Activated CD8-positive, alpha-beta memory T cell treated with anti-CD3 and anti-CD28 coated beads, Interleukin-2, amount 50 U/mL, for 4 hours (primary cell): ENCODE data around the gene JAKMIP1.
"Not testable (repeated sequence)": the region's sequence is repeated elsewhere in the genome, so short reads cannot be mapped to it uniquely, and the experiment has no call there.

Experiments used
- DNase-seq: peaks from one replicate; pipeline ENCODE4 v3.0.0-alpha.2; 2020

JAKMIP1 gene

DNA sequence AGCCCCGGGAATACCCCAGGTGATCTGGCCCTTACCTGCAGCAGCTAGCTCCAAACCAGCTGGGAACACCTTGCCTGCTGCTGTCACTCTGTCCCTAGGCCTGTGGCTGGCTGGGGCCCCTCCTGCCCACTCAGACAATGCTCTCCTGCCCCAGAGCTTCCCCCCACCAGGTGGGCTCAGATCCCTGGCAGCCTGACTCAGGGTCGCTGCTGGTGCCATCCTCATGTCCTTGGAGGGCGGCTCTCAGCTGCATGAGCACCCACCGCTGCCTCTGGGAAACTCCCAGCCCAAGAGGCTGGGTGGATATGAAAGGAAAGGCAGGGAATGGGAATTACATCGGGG is 197.9 kb downstream of the JAKMIP1 start:
- no peak for DNase-seq

DNA sequence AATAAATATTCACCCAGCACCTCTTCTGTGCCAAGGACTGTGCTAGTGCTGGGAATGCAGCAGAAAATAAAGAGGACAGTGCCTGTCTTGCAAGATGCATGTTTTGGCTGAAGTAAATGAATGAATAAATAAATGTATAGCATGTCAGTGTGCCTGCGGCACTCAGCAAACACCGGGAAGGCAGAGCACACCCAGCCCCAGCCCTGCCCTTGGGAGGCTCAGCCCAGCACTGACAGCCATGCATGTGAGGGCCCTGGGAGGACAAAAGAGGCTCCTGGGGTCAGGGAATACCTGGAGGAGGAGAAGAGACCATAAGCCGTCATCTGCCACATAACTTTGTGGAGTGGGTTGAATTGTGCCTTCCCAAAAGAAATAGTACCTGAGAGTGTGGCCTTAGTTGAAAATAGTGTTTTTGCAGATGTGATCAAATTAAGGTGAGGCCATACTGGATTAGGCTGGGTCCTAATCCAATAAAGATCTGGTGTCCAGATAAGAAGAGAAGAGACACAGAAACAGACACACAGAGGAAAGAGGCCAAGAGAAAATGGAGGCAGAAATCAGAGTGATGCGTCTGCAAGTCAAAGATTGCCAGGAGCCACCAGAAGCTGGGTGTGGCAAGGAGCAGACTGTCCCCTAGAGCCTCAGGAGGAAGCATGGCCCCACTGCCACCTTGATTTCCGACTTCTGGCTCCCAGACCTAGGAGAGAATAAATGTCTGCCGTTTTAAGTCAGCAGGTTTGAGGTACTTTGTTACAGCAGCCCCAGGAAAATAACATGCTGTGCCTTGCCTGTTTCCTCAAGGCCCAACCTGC is 198.5 kb downstream of the JAKMIP1 start:
- DNase-seq = no peak

DNA sequence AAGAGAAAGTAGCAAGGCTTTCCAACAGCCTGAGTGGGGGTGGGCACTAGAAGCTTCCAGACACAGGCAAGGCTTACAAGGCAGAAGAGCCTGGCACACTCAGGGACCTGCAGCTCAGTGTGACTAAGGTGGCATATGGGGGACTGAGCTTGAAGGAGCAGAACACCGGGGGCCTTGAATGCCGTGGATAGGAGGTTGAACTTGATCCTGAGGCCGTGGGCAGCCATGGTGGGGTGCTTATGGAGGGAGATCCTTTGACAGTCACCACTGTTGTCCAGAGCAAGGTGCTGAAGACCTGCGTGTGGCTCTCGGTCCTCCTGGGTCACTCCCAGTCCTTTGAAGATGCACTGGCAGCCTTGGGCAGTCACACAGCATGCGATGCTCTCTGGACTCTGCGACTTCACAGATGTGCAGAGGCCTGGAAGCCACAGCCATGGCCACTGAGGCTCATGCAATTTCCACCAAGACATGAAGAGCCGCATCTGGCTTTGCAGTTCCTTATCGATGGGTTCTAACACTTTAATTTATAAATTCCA is 200.5 kb downstream of the JAKMIP1 start:
- DNase-seq = no peak

DNA sequence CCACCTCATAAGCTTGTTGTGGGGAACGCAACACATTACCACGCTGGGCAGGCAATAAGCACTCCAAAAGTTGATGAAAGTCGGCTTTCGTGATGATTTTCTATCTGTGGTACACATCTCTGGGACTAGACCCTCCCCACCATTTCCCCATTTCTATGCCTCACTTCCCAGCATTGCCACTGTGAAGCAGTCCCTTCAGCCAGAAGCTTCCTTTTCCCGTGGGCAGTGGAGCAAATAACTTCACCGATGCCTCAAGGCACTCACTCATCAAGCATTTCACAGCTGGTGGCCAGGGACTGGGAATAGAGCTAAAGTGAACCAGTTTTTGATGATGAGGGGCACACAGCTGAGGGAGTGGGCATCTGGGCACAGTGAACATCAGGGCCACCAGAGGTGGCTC is 201.0 kb downstream of the JAKMIP1 start:
- DNase-seq = no peak

DNA sequence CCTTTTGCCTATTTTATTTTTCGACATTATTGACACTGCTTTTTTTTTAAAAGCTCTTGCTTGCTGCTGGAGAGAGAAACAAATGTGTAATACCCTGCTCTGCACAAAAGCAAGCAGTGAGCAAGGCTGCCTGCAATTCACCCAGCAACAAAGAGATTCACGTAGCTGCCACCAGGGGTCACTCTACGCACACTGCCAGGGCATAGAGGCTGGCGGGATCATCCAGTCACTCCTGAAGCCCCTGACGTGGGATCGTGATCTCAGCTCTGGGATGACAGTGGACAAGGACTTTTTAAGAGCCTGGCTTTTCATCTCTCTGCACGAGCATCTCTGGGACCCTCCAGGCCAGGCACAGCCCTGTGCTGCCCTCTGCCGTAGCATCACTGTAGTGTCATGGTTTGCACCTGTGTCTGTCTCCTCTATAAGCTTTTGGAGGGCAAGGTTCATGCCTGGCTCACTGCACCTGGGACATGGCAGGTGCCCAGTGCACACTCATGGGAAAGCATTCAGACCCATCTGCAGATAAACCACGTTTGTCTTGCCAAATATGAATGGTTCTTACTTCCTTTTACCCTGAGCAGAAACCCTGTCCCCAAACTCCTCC is 201.9 kb downstream of the JAKMIP1 start:
- peak; percentile 31 for DNase-seq

DNA sequence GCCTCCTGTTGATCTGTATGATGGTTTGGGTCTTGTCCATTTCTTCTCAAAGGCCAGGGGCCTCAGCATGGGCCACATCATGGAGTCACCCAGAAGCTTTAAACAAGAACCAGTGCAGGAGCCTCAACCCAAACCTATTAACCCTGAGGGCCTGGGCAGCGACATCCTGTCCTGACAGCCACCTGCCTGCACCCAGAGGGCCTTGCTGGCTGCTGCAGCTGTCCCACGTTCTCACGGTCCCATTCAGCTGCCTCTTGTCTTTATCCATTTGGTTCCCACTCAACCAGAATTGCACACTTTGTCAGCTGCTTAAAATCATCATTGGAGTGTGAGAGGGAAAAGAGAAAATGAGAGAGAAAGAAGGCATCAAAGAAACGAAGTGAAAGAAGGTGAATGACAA is 203.7 kb downstream of the JAKMIP1 start:
- no peak for DNase-seq

DNA sequence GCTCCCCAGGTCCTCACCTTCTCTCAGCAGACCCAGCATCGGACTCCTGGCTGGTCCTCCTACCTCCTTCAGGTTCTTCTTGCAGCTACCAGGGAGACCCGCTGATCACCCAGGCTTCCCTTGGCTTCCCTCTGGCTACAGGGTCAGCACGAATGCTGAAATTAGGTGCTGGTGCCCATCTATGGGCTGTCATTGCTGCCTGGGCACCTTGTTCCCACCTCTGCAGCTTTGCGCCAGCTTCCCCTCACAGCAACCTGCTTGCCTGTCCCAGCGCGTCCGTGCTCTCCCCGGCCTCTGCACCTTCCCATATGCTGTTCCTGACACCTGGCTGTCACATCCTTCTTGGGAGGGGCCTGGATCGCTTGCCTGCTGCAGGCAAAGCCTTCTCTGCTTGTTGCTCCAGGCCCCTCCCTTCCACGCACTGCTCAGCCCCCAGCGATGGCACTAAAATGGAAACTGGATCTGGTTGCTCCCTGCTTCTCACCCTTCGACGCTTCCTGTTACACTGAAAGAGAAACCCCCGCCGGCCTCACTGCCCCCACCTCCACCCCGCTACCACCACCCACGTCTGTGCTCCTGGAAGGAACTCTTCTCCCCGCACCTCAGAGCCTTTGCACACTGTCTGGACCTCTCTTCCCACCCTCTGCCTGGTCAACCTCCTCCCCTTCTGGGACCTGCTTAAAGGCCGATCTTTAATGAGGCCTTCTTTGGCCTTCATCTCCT is 204.3 kb downstream of the JAKMIP1 start:
- no peak for DNase-seq

DNA sequence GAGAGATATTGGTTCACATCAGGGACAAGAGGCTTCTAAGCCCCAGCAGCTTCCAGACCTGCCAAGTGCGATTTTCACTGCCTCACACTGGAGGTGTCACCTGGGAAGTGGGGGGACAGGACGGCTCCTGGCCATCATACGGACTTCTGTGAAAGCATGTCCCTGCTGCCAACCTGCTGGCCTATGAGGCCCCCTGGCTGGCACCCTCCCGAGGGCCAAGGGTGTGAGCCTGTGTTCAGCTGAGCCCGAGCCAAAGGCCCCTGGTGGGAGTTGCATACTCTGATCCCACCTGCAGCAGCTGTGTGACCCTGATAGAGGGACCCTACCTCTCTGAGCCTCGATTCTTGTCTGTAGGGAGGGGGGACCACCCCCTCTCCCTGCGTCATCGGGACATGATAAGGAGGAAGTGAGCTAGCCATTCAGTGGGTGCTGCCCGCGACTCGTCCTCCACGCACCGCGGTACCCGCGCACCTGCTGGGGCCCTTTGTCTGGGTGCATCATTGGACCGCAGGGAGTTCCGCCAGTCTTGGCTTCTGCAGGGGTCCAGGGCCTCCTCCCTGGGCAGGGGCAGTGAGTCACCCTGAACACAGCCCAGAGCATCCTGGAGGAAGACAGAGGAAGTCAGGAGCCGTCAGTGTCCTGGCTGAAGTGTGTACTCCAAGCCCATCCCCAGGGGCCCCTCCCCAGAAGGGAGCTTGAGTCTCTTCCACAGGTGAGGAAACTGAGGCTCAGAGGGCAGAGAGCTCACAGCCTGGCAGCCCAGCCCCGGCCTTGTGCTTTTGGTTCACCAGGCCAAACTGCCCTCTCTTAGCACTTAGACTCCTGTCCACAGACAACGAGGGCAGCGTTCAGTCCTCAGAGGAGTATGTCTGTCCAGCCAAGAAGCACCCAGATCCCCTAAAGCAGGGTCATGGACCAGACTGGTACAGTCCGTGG is 206.2 kb downstream of the JAKMIP1 start:
- no peak for DNase-seq

DNA sequence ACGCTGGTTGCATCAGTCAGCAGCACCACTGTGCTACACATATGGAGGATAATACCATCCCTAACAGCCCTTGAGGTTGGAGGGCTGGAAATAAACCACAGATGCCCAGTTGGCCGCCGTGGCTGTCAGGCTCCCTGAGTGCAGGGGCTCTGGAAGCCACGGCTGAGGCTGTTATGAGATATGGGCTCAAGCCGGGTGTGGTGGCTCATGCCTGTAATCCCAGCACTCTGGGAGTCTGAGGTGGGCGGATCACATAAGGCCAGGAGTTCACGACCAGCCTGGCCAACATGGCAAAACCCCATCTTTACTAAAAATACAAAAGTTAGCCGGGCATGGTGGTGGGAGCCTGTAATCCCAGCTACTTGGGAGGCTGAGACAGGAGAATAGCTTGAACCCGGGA is 207.0 kb downstream of the JAKMIP1 start:
- DNase-seq = not testable (repeated sequence)

DNA sequence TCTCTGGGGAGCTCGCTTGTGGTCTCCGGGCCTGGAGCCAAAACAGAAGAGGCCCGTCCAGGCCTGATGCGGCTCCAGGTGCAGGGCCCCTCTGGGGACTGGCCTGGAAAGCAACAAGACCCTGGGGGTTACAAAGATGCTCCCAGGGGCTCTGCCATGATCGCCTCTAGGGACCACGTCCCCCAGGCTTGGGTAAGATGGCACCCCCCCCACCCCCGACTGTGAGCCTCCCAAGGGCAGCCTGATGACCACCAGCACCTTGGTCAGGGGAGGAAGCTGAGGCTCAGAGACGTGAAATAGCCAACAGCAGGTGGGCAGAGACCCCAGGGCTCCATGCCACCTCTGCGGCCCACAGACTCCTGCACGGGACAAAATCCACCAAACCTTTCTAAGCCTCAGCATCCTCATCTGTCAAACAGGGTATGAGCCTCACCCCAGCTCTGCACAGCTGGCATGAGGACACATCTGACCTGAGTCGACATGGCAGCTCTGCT is 207.5 kb downstream of the JAKMIP1 start:
- no peak for DNase-seq

DNA sequence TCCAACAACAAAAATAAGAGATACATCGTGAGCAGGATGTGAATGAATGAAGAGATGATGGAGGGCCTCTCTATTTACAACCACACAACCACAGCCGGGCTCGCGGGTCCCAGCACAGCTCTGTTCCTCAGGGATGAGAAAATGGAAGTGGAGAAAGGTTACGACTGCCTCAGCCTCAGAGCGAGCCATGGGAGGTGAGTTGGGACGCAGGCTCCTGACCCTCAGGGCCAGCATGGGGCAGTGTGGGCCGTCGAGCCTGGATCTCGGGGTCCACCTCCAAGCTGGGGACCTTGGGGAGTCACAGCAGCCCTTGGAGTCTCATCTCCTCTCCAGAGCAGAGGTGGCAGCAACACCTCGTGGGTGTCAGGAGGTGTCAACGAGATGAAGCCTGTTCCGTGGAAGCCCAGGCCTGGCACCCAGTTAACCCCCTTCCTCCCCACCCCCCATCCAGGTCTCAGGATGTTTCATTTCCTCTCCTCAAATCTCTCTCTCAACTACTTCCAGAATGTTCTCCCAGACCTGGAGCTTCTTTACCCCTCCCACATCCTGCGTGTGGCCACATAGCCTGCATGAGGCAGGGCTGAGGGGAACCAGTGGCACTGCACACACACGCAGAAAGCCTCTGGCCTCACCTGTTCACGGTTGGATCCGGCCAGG is 208.1 kb downstream of the JAKMIP1 start:
- DNase-seq = no peak

DNA sequence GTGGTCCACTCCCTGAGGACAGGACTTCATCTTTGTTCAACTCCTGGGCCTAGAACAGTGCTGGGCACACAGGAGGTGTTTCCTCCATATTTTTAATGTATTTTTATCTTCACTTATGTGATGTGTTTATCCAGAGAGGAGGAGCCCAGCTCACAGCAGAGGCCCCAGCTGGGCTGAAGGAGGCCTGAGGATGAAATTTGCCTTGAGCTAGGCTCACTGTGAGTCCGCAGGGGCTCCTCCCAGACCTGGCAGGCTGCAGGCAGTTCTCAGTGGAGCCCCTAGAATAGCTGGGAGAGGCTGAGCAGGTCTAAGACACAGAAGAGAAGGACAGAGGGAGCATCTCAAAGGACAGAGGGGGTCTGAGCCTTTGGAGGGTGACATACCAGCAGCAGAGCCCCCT is 208.9 kb downstream of the JAKMIP1 start:
- no peak for DNase-seq

DNA sequence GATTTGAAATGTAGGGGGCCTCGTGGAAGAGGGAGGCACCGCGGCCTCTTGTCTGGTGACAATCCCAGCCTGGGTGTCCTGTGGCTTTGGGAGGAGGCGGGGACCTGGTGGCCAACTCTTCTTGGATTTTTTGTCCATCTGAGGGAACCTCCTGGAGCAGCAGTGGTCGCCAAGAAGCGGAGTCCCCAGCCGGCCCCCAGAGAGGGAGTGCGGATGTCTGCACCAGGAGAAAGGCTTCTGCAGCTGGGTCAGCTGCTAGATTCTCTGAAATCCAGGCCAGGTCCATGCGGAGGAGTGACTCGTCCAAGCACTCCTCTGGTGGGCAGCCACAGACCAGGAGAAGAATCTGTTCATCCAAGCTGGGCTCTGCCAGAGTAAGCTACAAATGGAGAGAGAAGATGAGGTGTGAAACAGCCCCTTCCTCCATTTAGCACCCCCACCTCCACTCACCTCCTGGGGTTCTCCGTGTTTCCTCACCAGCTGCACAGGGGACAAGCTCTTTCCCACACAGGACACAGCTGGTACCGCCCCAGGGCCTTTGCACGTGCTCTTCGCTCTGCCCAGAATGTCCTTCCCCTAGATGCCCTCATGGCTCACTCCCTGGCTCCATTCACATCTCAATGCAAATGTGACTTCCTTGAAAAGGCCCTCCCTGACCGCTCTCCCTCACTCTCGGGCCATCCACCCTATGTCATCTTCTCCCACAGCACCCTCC is 209.7 kb downstream of the JAKMIP1 start:
- no peak for DNase-seq

DNA sequence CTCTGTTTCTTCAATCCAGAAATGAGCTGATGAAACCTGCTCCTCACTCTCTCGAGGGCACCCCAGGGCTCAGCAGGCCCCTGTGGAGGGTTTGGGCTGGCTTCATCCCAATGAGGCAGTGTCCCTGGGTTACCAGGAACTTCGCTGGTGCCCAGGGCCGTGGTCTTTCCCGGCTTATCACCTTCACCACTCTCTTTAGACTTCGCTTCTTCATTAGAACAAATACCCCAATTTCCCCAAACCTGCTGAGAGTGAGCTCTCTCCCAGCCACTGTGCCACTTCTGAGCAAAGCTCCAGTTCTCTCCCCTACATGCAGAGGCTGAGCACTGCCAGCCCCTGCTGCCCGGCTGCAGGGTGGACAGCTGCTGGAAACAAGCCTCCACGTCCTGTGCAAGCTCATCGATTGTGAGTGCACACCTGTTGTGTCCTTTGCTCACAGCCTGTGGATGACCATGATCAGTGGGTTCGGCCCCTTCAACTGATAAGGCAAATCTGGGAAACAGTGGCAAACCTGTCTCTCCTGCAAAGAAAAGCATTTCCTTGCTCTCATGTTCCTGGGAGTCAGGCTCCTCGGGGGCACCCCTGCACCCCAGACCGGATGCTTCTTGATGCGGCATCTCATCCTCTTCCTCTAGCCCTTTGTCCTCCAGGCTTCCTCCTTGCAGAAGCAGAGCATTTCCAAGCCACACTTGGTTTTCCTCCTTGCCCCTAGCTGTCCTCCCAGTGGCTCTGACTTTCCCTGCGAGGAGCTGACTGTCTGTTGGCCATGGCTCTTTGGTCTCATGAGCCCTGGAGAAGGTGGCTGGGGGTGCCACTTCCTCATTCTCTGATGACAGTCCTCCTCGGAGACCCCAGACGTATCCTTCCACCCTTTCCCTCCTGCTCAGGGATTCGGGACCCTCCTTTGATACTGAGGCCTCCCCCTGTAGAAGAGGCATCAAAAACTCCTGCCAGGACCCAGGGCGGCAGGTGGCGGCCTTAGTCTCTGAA is 210.8 kb downstream of the JAKMIP1 start:
- DNase-seq = no peak

DNA sequence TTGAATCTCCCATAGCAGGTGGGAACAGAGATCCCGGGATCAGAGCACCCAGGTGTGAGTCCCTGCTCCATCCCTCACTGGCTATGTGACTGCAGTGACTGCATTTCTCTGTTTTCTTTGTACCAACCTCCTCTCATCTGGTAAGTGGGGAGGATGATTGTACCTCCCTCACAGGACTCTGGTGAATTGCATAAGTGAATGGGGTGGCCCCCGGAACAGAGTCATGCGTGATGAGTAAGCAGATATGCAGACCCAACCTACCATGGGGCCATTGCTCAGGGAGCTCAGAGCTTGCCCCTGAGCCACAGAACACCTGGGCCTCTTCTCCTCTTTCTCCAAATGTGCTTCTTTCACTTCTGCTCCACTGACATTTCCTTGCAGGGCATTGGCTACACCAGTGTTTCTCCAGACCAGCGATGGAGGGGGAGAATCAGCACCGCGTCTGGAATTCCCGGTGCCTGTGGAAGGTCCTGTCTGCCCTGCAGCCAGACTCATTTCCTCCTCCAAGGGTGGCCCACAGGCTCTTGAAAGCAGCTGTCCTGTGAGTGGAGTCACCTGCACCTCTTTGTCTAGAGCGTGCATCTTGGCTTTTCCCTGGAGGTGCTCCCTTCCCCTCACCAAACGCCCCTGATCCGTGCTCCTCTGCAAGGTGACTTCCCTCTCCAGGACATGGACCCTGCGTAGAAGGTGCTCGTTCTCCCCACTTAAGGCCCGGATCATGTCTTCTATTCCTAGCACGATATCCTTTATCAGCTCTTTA is 212.1 kb downstream of the JAKMIP1 start:
- no peak for DNase-seq

DNA sequence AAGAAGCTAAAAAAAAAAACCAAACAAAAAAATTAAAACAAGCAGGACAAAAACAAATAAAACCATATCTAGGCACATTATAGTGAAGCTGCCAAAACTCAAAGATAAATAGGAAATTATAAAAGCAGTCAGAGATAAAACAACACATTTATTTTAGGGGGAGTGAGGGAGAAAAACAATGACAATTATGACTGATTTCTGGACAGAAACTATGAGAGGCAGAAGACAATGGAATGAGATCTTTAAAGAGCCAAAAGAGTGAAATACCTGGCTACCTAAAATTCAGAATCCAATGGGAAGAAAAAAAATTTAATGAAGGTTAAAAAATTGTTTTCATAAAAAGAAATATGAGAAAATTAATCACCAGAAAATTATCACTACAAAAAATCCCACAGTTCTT is 215.5 kb downstream of the JAKMIP1 start:
- DNase-seq = no peak

DNA sequence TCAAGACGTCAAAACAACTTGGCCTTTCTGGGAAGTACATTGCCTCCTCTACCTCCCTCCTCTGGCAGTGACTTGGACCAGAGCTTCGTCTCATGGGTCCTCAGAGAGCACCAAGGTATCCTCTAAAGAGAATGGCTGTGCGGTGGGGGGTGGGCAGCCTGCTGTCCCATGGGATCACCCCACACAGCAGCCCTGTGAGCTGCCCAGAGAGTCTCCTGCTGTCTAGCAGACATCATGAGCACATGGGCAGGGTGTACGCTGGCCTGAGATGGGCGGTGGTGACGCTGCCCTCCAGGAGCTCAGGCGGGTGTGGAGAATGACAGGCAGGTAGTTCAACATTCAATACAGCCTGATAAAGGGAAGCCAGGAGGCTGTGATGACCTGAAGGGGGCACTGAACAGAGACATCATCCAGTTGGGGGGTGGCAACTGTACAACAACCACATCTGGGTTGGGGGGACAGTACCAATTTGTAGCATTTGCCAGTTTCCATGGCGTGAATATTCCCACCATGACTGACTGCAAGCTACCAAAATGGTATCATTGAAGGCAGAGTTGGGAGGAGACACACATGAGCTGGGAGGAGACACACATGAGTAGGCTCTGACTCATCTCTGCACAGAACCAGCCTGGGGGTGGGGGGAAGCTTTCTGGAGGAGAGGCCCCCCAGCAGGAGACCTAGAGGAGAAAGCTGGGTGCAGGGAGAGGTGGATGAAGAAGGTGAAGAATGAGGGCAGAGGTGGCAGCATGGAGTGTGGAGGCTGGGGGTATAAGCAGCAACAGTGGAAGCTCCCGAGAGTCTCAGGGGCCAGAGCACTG is 218.0 kb downstream of the JAKMIP1 start:
- no peak for DNase-seq

DNA sequence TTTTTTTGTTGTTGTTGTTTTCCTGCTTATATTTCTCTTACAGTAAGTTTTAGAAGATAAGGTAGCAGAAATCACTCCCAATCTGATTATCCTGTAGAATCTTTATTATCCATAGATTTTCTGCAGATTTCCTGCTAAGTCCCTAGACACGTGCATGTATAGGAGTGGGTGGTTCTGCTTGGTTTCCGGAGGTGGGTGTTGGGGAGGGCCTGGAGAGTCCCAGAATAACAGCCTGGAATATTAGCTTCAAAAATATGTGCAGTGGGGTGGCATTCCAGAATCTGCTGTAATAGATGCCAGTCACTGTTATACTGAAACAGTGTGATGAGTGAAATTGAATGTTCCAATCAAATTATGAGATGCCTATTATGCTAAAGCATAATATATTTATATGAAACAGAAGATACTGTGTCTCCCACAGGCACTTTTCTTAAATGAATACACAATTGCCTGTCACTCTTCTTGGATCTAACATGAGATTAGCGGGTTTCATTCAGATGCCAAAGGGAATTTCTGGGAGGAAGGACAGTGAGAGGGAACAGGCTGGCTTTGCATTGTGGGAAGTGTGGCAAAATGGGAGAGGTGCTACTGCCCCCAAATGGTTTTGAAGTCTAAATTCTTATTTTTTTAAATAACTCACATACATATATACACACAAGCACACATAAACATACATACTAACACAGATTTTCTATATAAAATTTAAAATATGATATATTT is 219.8 kb downstream of the JAKMIP1 start:
- no peak for DNase-seq
